Activated naive CD4-positive, alpha-beta T cell treated with anti-CD3 and anti-CD28 coated beads, Interleukin-2, amount 10 ng/mL, durations not matched to agents 7 days and 5 days (primary cell): ENCODE data around the gene PLCB2.

Experiments
- CTCF ChIA-PET: fragments of 350-600 bp; sonication (Branson Sonifier 250); formaldehyde crosslinking; loops from one replicate; lab custom pipeline; 2021; ENCODE audit warnings: antibody characterized with exemption; lab: Charles Lee
- DNase-seq: peaks from one replicate; pipeline ENCODE4 v3.0.0-alpha.2; 2020
- H3K27ac Mint-ChIP-seq: one replicate; pipeline ENCODE4 v1.8.0; 2021; ENCODE audit warnings: mild to moderate bottlenecking, moderate library complexity, mixed read lengths
- H3K27me3 Mint-ChIP-seq: one replicate; pipeline ENCODE4 v1.8.0; 2021; ENCODE audit warnings: mild to moderate bottlenecking, mixed read lengths
- H3K36me3 Mint-ChIP-seq: one replicate; pipeline ENCODE4 v1.8.0; 2021; ENCODE audit warnings: mixed read lengths
- H3K4me1 Mint-ChIP-seq: one replicate; pipeline ENCODE4 v1.8.0; 2021; ENCODE audit warnings: mixed read lengths
- H3K4me3 Mint-ChIP-seq: one replicate; pipeline ENCODE4 v1.8.0; 2021; ENCODE audit warnings: mild to moderate bottlenecking, moderate library complexity, mixed read lengths
- H3K9me3 Mint-ChIP-seq: one replicate; pipeline ENCODE4 v1.8.0; 2021; ENCODE audit warnings: mixed read lengths

Gene PLCB2

DNA sequence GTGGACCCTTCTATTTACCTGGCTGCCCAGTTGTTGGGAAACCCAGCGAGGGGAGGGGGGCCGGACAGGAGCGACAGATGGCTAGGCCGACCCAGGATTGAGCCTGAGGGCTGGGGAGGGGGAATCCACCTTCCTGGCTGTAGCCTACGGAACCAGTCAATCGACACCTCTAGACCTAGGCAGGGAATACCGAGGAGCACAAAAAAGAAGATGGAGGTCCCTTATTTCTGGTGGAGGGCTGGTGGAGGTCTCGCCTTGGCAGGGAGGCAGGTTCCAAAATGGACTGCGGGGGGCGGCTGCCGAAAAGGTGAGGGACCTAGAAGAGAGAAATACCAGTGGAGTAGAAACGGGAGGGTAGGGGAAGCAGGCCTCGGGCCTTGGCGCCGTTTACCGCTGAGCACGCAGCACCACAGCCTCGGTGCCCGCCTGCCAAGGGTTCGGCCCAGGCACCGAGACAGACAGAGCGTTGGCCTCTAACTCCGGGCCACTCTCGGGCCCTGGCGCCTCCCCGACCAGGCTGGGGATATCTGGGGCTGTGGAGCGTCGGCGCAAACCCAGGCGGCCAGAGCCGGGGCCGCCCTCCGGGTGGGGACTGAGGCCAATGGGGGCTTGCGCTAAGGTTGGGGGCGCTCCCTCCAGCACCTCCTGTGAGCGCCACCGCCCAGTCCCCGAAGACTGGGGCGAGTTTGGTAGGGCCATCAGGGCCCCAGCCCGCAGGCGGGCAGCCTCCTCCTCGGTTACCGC lies 26.5 kb downstream of the PLCB2 start:
- H3K27me3 Mint-ChIP-seq = peaks cover 86% of the 10 kb centered on the region
- no peak for DNase-seq
- peaks cover 9% of the 10 kb centered on the region for H3K4me1 Mint-ChIP-seq
- CTCF ChIA-PET = interaction anchor here (1.4 to 10.8 kb wide), 10 partner anchors 8 to 141 kb away, joined by 3 to 401 read pairs (median 21); partner anchors contain the start of genes CCDC9B and PLCB2
- H3K4me3 Mint-ChIP-seq = peak overlapping the region; percentile 26
- no peak overlapping the region for H3K27ac Mint-ChIP-seq
- no peaks in the 10 kb centered on the region for H3K36me3 Mint-ChIP-seq
- H3K9me3 Mint-ChIP-seq = no peaks in the 10 kb centered on the region

DNA sequence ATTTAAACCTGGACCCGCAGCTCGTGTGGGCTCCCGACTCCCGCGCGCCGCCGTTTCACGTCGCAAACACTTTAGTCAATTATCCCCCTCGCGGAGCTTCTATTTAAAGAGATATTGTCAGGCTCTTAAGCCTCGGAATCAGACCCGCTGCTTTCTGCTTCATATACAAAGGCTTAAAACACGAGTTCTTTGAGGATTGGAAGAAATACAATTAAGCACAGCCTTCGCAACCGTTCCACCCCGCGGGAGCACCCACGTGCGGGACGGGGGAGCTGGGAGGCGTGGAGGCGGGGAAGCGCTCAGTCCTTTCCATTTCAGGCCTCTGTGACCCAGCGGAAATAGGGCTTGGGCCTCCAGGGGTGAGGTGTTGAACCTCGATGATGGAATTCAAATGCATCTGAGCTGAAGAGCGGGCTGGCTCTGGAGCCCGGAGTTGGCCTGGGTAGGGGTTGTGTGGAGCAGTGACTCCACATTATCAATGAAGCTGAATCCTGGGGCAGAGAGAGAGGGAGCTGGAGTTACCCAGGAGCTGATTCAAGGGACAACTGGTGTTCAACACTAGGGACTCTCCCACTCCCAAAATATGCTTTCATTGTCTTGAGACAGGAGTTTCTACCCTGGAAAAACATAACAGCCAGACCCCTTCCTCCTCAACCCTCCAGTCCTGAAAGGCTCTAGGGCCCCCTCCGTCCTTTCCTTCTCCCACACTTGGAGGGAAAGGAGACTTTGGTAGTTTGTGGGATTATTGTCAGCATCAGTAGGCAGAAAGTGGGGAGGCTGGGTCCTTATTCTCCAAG lies 27.3 kb downstream of the PLCB2 start:
- Mint-ChIP-seq H3K9me3 (no peaks in the 10 kb centered on the region), H3K4me3 (no peak overlapping the region), H3K36me3 (no peaks in the 10 kb centered on the region), H3K4me1 (peaks cover 9% of the 10 kb centered on the region), H3K27ac (no peak overlapping the region), H3K27me3 (peaks cover 94% of the 10 kb centered on the region)
- CTCF ChIA-PET = interaction anchor here (1.2 to 10.8 kb wide), 11 partner anchors 9 to 141 kb away, joined by 3 to 401 read pairs (median 20); partner anchors contain the start of genes CCDC9B and PLCB2
- no peak for DNase-seq

DNA sequence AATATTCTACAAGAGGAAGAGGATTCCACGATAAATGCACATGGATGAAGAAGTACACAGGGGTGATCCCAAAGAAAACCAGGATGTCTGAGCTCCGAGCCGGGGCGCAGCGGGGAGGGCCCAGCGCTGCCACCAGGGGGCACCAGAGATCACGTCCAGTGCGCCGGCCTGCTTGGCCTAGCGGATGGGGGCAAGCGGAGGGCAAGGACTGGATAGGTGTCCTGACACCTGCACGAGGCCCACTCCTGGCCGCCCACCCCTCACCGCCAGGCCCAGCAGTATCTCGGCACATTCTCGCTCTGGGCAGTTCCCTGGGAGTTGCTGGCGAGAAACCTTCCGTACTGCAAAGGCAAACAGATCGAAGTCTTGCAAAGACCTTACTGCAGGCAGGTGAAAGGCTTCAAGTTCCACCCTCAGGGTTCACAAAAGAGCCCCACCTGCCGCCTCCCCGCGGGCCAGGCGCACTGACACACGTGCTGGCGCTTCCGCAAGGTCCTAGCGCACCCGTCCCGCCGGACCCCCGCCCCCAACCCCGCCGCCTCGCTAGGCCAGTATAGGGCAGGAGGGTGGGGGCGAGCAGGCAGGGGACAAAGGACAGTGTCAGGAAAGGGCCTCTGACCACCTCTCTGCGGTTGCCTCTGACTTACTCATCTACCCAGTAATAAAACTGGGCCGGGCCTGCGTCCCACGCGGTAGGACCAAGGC lies 28.1 kb downstream of the PLCB2 start:
- Mint-ChIP-seq H3K9me3 (no peaks in the 10 kb centered on the region), H3K4me3 (no peak overlapping the region)

DNA sequence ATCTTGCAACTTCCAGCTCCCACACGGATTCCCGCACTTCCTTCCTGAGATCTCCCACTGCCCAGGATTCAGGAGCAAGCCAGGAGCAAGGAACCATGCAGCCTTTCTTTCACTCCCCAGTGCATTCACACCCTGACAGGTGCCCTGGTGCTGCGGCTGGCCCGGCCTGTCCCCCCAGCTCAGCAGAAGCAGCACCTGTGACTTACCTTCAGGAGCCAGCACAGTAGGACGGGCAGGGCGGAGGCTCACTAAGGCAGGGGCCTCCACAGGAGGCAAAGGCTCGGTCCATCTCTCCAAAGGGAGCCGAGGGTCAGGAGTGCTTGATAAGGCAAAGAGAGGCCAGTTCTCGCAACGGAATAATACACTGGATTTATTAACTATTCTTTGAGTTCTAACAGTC lies 29.7 kb downstream of the PLCB2 start:
- DNase-seq = no peak
- Mint-ChIP-seq H3K4me3 (no peak overlapping the region), H3K27ac (no peak overlapping the region), H3K9me3 (no peaks in the 10 kb centered on the region), H3K27me3 (peaks cover 78% of the 10 kb centered on the region), H3K36me3 (no peaks in the 10 kb centered on the region), H3K4me1 (peaks cover 7% of the 10 kb centered on the region)
- CTCF ChIA-PET = interaction anchor here (0.6 to 10.8 kb wide), 14 partner anchors 9 to 234 kb away, joined by 3 to 401 read pairs (median 10); partner anchors contain the start of genes CCDC9B and PLCB2

More for the DNA sequence above, 28.1 kb downstream of the PLCB2 start:
- H3K36me3 Mint-ChIP-seq = no peaks in the 10 kb centered on the region
- H3K27ac Mint-ChIP-seq = no peak overlapping the region
- CTCF ChIA-PET = interaction anchor here (0.6 to 10.8 kb wide), 23 partner anchors 10 to 245 kb away, joined by 3 to 401 read pairs (median 5); partner anchors contain the start of genes CCDC9B and PLCB2
- peaks cover 90% of the 10 kb centered on the region for H3K27me3 Mint-ChIP-seq
- DNase-seq = peak; percentile 77
- peaks cover 9% of the 10 kb centered on the region for H3K4me1 Mint-ChIP-seq

DNA sequence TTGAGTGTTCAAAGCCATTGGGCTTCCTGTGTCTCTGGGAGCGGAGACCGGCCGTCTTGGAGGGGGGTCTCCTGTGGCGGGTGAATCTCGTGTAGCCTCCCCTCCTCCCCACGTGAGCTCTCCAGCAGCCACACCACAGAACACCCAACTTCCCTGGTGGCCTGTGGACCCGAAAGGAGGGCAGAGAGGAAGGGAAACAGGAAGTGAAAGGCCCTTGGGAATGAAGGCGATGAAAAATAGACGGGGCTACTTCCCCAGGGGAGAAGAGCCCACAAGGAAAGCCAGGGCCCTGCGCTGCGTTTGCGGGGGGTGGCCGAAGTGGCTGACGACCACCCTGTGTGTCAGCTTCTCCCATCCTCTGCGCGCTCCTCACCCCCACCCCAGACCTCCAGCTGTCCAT lies 30.3 kb downstream of the PLCB2 start:
- H3K4me1 Mint-ChIP-seq = peaks cover 7% of the 10 kb centered on the region
- no peaks in the 10 kb centered on the region for H3K9me3 Mint-ChIP-seq
- H3K4me3 Mint-ChIP-seq = no peak overlapping the region
- no peaks in the 10 kb centered on the region for H3K36me3 Mint-ChIP-seq
- CTCF ChIA-PET = interaction anchor here (0.6 to 10.8 kb wide), 13 partner anchors 12 to 1059 kb away, joined by 3 to 401 read pairs (median 16); partner anchors contain the start of genes CCDC9B and PLCB2
- no peak overlapping the region for H3K27ac Mint-ChIP-seq
- H3K27me3 Mint-ChIP-seq = peaks cover 76% of the 10 kb centered on the region
- DNase-seq = no peak

DNA sequence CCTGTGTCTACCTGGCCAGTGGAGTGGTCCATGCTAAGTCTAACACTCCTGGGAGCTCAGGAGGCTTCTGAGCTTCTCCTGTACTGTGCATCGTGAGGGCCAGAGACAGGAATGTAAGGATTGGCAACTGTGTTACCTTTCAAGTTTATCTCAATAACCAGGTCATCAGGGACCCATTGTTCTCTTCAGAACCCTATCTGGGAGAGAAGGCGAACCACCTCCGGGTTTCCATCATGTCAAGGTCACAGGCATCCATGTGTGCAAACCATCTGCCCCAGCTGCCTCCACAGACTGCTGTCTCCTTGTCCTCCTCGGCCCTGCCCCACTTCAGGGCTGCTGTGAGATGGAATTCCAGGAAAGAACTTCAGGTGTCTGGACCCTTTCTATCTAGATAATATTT lies 30.8 kb downstream of the PLCB2 start:
- no peak overlapping the region for H3K27ac Mint-ChIP-seq
- no peak for DNase-seq
- no peaks in the 10 kb centered on the region for H3K9me3 Mint-ChIP-seq
- CTCF ChIA-PET = interaction anchor here (0.6 to 10.8 kb wide), 7 partner anchors 13 to 247 kb away, joined by 3 to 401 read pairs (median 35); partner anchors contain the start of genes CCDC9B and PLCB2
- H3K4me1 Mint-ChIP-seq = peaks cover 7% of the 10 kb centered on the region
- H3K36me3 Mint-ChIP-seq = no peaks in the 10 kb centered on the region
- peaks cover 71% of the 10 kb centered on the region for H3K27me3 Mint-ChIP-seq
- H3K4me3 Mint-ChIP-seq = no peak overlapping the region

DNA sequence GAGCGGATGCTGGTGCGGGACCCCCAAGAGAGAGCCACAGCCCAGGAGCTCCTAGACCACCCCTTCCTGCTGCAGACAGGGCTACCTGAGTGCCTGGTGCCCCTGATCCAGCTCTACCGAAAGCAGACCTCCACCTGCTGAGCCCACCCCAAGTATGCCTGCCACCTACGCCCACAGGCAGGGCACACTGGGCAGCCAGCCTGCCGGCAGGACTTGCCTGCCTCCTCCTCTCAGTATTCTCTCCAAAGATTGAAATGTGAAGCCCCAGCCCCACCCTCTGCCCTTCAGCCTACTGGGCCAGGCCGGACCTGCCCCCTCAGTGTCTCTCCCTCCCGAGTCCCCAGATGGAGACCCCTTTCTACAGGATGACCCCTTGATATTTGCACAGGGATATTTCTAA lies 31.8 kb downstream of the PLCB2 start:
- no peaks in the 10 kb centered on the region for H3K9me3 Mint-ChIP-seq
- no peak for DNase-seq
- H3K4me3 Mint-ChIP-seq = no peak overlapping the region
- H3K27me3 Mint-ChIP-seq = peaks cover 64% of the 10 kb centered on the region
- peak overlapping the region; percentile 28 for H3K27ac Mint-ChIP-seq
- H3K4me1 Mint-ChIP-seq = peaks cover 4% of the 10 kb centered on the region
- CTCF ChIA-PET = interaction anchor here (1.1 to 10.8 kb wide), 5 partner anchors 33 to 230 kb away, joined by 3 to 401 read pairs (median 172); partner anchors contain the start of genes CCDC9B and PLCB2
- no peaks in the 10 kb centered on the region for H3K36me3 Mint-ChIP-seq

DNA sequence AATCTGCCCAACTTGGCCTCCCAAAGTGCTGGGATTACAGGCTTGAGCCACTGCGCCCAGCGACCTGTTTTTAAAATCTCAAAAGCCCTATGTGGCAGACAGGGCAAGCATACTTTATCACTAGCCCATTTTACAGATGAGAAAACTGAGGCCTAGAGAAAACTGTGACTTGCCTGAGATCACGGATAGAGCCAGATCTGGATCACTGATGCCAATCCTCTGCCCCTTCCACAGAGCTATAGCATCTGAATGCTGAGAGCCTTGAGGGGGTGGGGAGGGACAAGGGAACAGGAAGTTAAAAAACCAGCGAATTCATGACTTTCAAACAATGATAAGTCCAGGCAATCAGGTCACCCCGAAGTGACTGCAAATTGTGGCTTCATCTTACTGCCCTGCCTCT lies 32.2 kb downstream of the PLCB2 start:
- H3K27ac Mint-ChIP-seq = no peak overlapping the region
- H3K36me3 Mint-ChIP-seq = no peaks in the 10 kb centered on the region
- no peak for DNase-seq
- CTCF ChIA-PET = interaction anchor here (1.1 to 10.8 kb wide), 6 partner anchors 10 to 230 kb away, joined by 3 to 401 read pairs (median 137); partner anchors contain the start of genes CCDC9B and PLCB2
- peaks cover 4% of the 10 kb centered on the region for H3K4me1 Mint-ChIP-seq
- no peak overlapping the region for H3K4me3 Mint-ChIP-seq
- H3K9me3 Mint-ChIP-seq = no peaks in the 10 kb centered on the region
- H3K27me3 Mint-ChIP-seq = peaks cover 62% of the 10 kb centered on the region

DNA sequence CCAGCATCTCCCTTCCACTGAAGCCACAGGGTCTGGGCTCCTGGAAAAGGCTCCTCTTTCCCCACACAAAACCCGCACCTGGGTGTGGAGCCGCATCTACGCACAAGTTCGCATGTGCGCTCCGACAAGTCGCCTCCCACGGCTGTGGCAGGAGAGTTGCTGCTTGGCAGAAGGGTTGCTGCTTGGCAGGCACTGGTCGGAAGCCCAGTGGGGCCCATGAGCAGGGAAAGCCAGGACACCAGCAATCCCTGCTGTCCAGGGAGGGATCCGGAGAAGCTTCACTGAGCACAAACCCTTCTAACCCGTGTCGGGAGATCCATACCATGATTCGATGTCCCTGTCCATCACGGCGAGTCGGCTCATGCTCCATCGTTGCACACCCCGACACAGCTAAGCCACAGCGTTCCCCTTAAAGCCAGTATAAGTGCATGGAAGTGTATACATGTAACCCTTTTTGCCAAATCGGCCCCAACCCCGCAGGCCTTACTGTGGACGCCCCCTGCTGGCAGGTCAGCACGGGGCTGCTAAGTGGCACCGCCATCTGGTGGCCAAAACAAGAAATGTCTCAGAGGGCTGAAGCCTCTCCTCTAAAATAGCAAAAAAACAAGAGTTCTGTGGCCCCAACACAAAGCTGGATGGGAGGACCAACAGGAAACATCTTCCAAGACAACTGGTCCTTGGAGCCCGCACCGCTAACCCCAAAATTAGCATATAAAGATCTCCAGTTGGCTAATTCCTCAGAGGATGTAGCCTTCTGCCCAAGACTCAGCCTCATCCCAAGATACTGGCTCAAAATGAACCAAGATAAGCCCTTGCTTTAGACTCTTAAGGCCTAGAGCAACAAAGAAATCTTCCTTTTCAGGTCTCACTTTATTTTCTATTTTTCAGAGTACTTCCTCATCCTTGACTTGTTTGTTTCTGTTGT lies 33.1 kb downstream of the PLCB2 start:
- peaks cover 59% of the 10 kb centered on the region for H3K27me3 Mint-ChIP-seq
- peak; percentile 90 for DNase-seq
- H3K4me1 Mint-ChIP-seq = peaks cover 5% of the 10 kb centered on the region
- no peaks in the 10 kb centered on the region for H3K9me3 Mint-ChIP-seq
- H3K27ac Mint-ChIP-seq = peak overlapping the region; percentile 72
- CTCF ChIA-PET = interaction anchor here (0.6 to 10.8 kb wide), 51 partner anchors 9 to 644 kb away, joined by 3 to 401 read pairs (median 4); partner anchors contain the start of genes ANKRD63, CCDC9B, PAK6 and PLCB2
- H3K36me3 Mint-ChIP-seq = no peaks in the 10 kb centered on the region
- no peak overlapping the region for H3K4me3 Mint-ChIP-seq

DNA sequence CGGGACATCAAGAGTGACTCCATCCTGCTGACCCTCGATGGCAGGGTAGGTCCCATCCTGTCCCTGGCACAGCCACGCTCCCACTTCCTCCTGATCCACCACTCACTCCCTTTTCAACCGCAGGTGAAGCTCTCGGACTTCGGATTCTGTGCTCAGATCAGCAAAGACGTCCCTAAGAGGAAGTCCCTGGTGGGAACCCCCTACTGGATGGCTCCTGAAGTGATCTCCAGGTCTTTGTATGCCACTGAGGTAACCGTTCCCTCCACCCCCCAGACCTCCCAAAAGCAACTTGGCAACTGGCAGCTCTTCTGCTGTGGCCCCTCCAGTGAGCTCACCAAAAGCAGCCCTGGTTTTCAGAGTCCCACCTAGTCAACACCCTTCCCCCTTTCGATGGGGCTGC lies 34.3 kb downstream of the PLCB2 start:
- DNase-seq = no peak
- CTCF ChIA-PET = interaction anchor here (0.5 to 10.8 kb wide), 34 partner anchors 10 to 850 kb away, joined by 3 to 401 read pairs (median 8); partner anchors contain the start of genes CCDC9B, PAK6, PLCB2 and SRP14
- Mint-ChIP-seq H3K4me3 (no peak overlapping the region), H3K9me3 (no peaks in the 10 kb centered on the region), H3K27ac (no peak overlapping the region), H3K27me3 (peaks cover 47% of the 10 kb centered on the region), H3K4me1 (peaks cover 4% of the 10 kb centered on the region), H3K36me3 (no peaks in the 10 kb centered on the region)

DNA sequence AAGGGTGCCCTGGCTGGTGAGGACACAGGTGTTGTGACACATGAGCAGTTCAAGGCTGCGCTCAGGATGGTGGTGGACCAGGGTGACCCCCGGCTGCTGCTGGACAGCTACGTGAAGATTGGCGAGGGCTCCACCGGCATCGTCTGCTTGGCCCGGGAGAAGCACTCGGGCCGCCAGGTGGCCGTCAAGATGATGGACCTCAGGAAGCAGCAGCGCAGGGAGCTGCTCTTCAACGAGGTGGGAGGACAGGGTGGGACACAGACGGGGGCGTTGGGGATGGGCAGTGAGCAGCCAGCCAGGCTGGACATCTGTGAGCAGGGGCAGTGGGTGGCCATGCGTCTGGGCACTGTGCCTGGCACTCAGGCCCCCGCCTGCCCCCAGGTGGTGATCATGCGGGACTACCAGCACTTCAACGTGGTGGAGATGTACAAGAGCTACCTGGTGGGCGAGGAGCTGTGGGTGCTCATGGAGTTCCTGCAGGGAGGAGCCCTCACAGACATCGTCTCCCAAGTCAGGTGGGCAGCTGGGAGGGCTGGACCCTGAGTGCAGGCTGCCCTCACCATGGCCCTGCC lies 35.2 kb downstream of the PLCB2 start:
- CTCF ChIA-PET = interaction anchor here (0.5 to 10.8 kb wide), 16 partner anchors 9 to 235 kb away, joined by 3 to 401 read pairs (median 8); partner anchors contain the start of genes CCDC9B, PLCB2 and SRP14
- Mint-ChIP-seq H3K36me3 (no peaks in the 10 kb centered on the region), H3K27ac (no peak overlapping the region), H3K4me1 (peaks cover 4% of the 10 kb centered on the region), H3K9me3 (no peaks in the 10 kb centered on the region), H3K4me3 (no peak overlapping the region), H3K27me3 (peaks cover 43% of the 10 kb centered on the region)
- DNase-seq = no peak
